Left lung (tissue), 10 donors: ENCODE measurements around the gene USP35. TPM values are rescaled to one million over a fixed set of nuclear protein-coding genes. Genes with fewer than 3 reads are reported as not detected.

Source experiments
- ATAC-seq: fragments of 200-7000 bp; cut with Tn5 transposase; one replicate; pipeline ENCODE4 v1.9.1; 2020; ENCODE audit warnings: moderate library complexity
- DNase-seq, 4 donors: peaks; one replicate each; pipeline ENCODE4 v3.0.0-alpha.2; 2013 to 2020
- H3K27ac ChIP-seq, 2 donors: fragments of 200-600 bp; sonication (generic) in 1 of 2; one replicate each; pipeline versions ENCODE4 v1.5.0 to v1.8.0; 2020 to 2021
- H3K27me3 ChIP-seq, 2 donors: fragments of 200-600 bp; sonication (generic) in 1 of 2; one replicate each; pipeline versions ENCODE4 v1.5.0 to v1.8.0; 2020 to 2021
- H3K36me3 ChIP-seq, 2 donors: fragments of 200-600 bp; sonication (generic) in 1 of 2; one replicate each; pipeline versions ENCODE4 v1.5.0 to v1.8.0; 2020 to 2021
- H3K4me1 ChIP-seq, 2 donors: fragments of 200-600 bp; one replicate each; pipeline ENCODE4 v1.8.0; 2021
- H3K4me3 ChIP-seq, 2 donors: fragments of 200-600 bp; sonication (generic) in 1 of 2; one replicate each; pipeline versions ENCODE4 v1.5.0 to v1.8.0; 2020 to 2021; ENCODE audit warnings: mild to moderate bottlenecking in 1 of 2
- H3K9me3 ChIP-seq, 2 donors: fragments of 200-600 bp; sonication (generic) in 1 of 2; one replicate each; pipeline versions ENCODE4 v1.5.0 to v1.8.0; 2020 to 2021
- CTCF ChIP-seq, 2 donors: fragments of 200-600 bp; sonication (generic) in 1 of 2; IDR thresholded peaks; one replicate each; pipeline versions ENCODE4 v1.5.0 to v1.8.0; 2021; ENCODE audit warnings: antibody characterized with exemption in 2 of 2
- intact Hi-C, 2 donors: fragments of 100-400 bp; cut with DNase I; formaldehyde crosslinking; loops; one replicate each; pipeline versions ENCODE4 v1.11.2 to v1.14.2; 2022
- polyA plus RNA-seq, 6 donors: library from polyadenylated mRNA; unstranded; fragments of 120-200 nt; gene quantifications; one replicate each; pipeline ENCODE4 v1.2.1, GENCODE V29; 2013; ENCODE audit not compliant: insufficient read length in 6 of 6
- total RNA-seq, 2 donors: library from RNA; stranded (reverse); fragmentation: NEBNext Ultra II Directional; extraction: Animal tissue kit (Norgen Biotek cat#: 25700); gene quantifications; one replicate each; pipeline ENCODE4 v1.2.1, GENCODE V29; 2021
- donor health status: DM: no; HTN: yes; CAD: no.
- donor health status: DM: no; HTN: no; CAD: no.

Gene USP35
- total and polyA plus RNA-seq, 8 donors: 5.8 to 8.2 (median 6.9) TPM

DNA sequence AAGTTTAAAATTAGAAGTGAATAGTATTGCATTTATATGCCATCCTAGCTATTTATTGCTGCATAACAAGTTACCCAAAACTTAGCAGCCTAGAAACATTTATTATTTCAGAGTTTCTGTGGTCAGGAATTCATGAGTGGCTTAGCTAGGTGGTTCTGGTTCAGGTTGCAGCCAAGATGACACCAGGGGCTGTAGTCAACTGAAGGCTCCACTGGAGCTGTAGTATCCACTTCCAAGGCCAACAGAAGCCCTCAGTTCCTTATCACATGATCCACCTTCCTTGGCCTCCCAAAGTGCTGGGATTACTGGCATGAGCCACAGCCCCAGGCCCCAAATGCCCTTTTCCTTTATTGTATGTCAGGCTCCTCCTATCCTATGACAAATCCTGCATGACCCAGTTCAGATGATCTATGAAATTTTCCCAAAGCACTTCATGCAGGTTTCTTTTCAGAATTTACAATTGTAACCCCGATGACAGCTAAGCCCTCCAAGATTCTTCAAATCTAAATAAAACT is 43.2 kb upstream of the USP35 start:
- Histone ChIP-seq H3K4me3 (no peak overlapping the region), H3K4me1 (peaks cover 0 to under 1% of the 10 kb centered on the region in 2 donors), H3K36me3 (no peaks in the 10 kb centered on the region), H3K9me3 (no peaks in the 10 kb centered on the region), H3K27me3 (no peaks in the 10 kb centered on the region), H3K27ac (no peak overlapping the region)
- ATAC-seq: no peak
- intact Hi-C loops: no loop called here
- DNase-seq: no peak
- TF ChIP-seq CTCF (IDR thresholded peaks at IDR 0.05): no peak

DNA sequence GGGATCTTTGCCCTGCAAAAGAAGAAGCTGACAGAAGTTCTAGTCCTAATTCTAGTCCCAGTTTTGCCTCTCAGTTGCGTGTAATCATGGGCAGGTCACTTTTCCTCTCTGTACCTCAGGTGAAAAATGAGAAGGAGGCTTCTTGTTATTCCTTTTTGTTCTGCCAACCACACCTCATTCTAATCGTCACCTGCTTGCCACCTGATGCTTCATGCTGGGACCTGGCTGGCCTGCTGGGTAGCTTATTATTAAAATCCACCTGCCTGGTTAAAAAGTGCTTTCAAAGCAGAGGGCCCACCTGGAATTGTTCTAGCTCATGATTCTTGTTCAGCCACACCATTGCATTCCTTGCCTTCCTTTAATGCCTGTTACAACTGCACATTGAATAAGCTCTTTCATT is 40.9 kb upstream of the USP35 start:
- no peak overlapping the region for H3K4me3 ChIP-seq
- H3K27ac ChIP-seq: no peak overlapping the region
- DNase-seq: no peak
- no peak for ATAC-seq
- intact Hi-C loops: no loop called here
- no peak for TF ChIP-seq CTCF (IDR thresholded peaks at IDR 0.05)
- no peaks in the 10 kb centered on the region for H3K4me1 ChIP-seq
- no peaks in the 10 kb centered on the region for H3K36me3 ChIP-seq
- H3K27me3 ChIP-seq: no peaks in the 10 kb centered on the region
- H3K9me3 ChIP-seq: no peaks in the 10 kb centered on the region

DNA sequence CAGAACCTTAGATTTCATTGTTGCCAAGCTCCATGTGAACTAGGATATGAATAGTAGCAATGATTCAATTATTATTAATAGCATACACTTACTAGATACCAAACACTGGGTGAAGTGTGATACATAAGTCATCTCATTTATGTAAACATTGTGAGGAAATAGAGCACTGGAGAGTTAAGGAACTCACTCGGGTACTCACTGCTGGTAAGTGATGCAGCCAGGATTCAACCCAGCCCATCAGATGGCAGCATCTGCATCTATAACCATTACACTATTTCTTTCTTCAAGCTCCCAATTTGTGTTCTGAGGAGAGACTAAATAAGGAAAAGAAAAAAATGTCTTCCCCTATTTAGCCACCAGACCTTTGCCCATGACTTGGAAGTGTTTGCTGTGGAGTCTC is 39.1 kb upstream of the USP35 start:
- intact Hi-C loops: no loop called here
- no peak overlapping the region for H3K27ac ChIP-seq
- no peaks in the 10 kb centered on the region for H3K27me3 ChIP-seq
- no peaks in the 10 kb centered on the region for H3K36me3 ChIP-seq
- DNase-seq (peak in 1 of 4 donors; percentile 32), ATAC-seq (peak; percentile 54)
- TF ChIP-seq CTCF (IDR thresholded peaks at IDR 0.05): no peak
- H3K4me3 ChIP-seq: no peak overlapping the region
- no peaks in the 10 kb centered on the region for H3K4me1 ChIP-seq
- no peaks in the 10 kb centered on the region for H3K9me3 ChIP-seq

GRCh38 chr11:78150346-78150745 is 38.4 kb upstream of the USP35 start:
- ATAC-seq (no peak), DNase-seq (no peak)
- H3K36me3 ChIP-seq: no peaks in the 10 kb centered on the region
- no peak for TF ChIP-seq CTCF (IDR thresholded peaks at IDR 0.05)
- H3K27me3 ChIP-seq: no peaks in the 10 kb centered on the region
- no peaks in the 10 kb centered on the region for H3K9me3 ChIP-seq
- intact Hi-C loops: no loop called here
- H3K27ac ChIP-seq: no peak overlapping the region
- H3K4me3 ChIP-seq: no peak overlapping the region
- no peaks in the 10 kb centered on the region for H3K4me1 ChIP-seq

GRCh38 chr11:78150754-78151153 is 38.0 kb upstream of the USP35 start:
- no peak for ATAC-seq
- Histone ChIP-seq H3K4me1 (no peaks in the 10 kb centered on the region), H3K27me3 (no peaks in the 10 kb centered on the region), H3K36me3 (no peaks in the 10 kb centered on the region), H3K27ac (no peak overlapping the region), H3K9me3 (no peaks in the 10 kb centered on the region), H3K4me3 (no peak overlapping the region)
- intact Hi-C loops: no loop called here
- TF ChIP-seq CTCF (IDR thresholded peaks at IDR 0.05): no peak
- no peak for DNase-seq
